ENCODE measurements around the gene CCDC150. TPM values are rescaled to one million over a fixed set of nuclear protein-coding genes. Genes with fewer than 3 reads are reported as not detected.
A peak's percentile ranks its signal among the peaks of the same experiment; 100 is the strongest.
"Not testable (repeated sequence)": the region's sequence is repeated elsewhere in the genome, so short reads cannot be mapped to it uniquely, and the experiment has no call there.

Gene CCDC150
- total RNA-seq, 1 experiment from 2014 or later: 13.1 TPM

DNA sequence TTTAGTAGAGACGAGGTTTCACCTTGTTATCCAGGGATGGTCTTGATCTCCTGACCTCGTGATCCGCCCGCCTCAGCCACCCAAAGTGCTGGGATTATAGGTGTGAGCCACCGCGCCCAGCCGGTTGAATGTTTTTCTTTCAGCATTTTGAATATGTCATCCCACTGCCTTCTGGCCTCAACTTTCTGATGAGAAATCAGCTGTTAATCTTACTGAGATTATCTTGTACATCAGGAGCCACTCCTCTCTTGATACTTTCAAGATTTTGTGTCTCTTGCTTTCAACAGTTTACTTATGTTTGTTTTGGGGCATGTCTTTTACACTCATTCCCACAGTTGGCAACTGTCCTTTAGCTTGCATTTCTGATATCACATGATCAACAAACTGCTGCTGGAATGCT is 46.3 kb downstream of the CCDC150 start:
- H3K27me3 ChIP-seq (ENCODE audit: low read length): no peaks in the 10 kb centered on the region
- ChIA-PET CTCF (no interaction called here), POLR2A (ENCODE audit: unreplicated experiment) (no interaction called here)
- no peak overlapping the region for H3K4me2 ChIP-seq (ENCODE audit: low read length)
- no peak for ATAC-seq
- H3K9me2 ChIP-seq (replicated peaks; ENCODE audit: low read length): no peaks in the 10 kb centered on the region
- H3K9ac ChIP-seq (ENCODE audit: low read length): no peak overlapping the region
- no peak overlapping the region for H3K27ac ChIP-seq (ENCODE audit: low read length)
- no peaks in the 10 kb centered on the region for H3F3A ChIP-seq (ENCODE audit: low read length, unreplicated experiment)
- no peak overlapping the region for H3K4me3 ChIP-seq (ENCODE audit: low read length)
- no peaks in the 10 kb centered on the region for H3K4me1 ChIP-seq (ENCODE audit: insufficient read depth, low read length)
- intact Hi-C loops (cut with micrococcal nuclease): no loop called here
- no peaks in the 10 kb centered on the region for H3K79me2 ChIP-seq (ENCODE audit: low read length)
- DNase-seq: no peak
- H2AFZ ChIP-seq (ENCODE audit: low read length): no peak overlapping the region
- no peaks in the 10 kb centered on the region for H4K20me1 ChIP-seq (ENCODE audit: low read length)
- BruUV-seq (replicated peaks): no TSS peak
- H3K9me3 ChIP-seq (ENCODE audit: low read length): 0 out of 2 replicates have a peak, but pooled peaks cover 4% of the 10 kb centered on the region
- H3K36me3 ChIP-seq (ENCODE audit: low read depth, low read length): peaks cover 12% of the 10 kb centered on the region; the same call in 1 of the 2 replicates
- TF ChIP-seq, protein P1, sequence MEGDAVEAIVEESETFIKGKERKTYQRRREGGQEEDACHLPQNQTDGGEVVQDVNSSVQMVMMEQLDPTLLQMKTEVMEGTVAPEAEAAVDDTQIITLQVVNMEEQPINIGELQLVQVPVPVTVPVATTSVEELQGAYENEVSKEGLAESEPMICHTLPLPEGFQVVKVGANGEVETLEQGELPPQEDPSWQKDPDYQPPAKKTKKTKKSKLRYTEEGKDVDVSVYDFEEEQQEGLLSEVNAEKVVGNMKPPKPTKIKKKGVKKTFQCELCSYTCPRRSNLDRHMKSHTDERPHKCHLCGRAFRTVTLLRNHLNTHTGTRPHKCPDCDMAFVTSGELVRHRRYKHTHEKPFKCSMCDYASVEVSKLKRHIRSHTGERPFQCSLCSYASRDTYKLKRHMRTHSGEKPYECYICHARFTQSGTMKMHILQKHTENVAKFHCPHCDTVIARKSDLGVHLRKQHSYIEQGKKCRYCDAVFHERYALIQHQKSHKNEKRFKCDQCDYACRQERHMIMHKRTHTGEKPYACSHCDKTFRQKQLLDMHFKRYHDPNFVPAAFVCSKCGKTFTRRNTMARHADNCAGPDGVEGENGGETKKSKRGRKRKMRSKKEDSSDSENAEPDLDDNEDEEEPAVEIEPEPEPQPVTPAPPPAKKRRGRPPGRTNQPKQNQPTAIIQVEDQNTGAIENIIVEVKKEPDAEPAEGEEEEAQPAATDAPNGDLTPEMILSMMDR (conservative IDR thresholded peaks at IDR 0.05; ENCODE audit: low read depth, low read length): no peak
- TF ChIP-seq EZH2phosphoT487 (IDR thresholded peaks at IDR 0.05; ENCODE audit: borderline replicate concordance, low read length): no peak
- no peak for TF ChIP-seq EZH2 (IDR thresholded peaks at IDR 0.05; ENCODE audit: low read length, unreplicated experiment)

DNA sequence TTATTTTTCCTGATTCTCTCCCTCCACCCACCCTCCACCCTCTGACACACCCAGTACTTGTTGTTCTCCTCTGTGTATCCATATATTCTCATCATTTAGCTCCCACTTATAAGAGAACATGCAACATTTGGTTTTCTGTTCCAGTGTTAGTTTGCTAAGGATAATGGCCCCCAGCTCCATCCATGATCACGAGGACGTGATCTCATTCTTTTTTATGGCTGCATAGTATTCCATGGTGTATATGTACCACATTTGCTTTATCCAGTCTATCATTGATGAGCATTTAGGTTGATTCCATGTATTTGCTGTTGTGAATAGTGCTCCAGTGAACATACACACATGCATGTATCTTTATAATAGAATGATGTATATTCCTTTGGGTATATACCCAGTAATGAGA is 47.2 kb downstream of the CCDC150 start:
- CTCF ChIA-PET; DNase-seq; H2AFZ ChIP-seq (ENCODE audit: low read length); POLR2A ChIA-PET (ENCODE audit: unreplicated experiment); H3K27ac ChIP-seq (ENCODE audit: low read length); H3K4me3 ChIP-seq (ENCODE audit: low read length); ATAC-seq; H3K27me3 ChIP-seq (ENCODE audit: low read length); H3K4me2 ChIP-seq (ENCODE audit: low read length); H3K79me2 ChIP-seq (ENCODE audit: low read length); BruUV-seq (replicated peaks); H3K9ac ChIP-seq (ENCODE audit: low read length); H3K9me3 ChIP-seq (ENCODE audit: low read length); intact Hi-C loops (cut with micrococcal nuclease); H3F3A ChIP-seq (ENCODE audit: low read length, unreplicated experiment); H3K9me2 ChIP-seq (replicated peaks; ENCODE audit: low read length); H4K20me1 ChIP-seq (ENCODE audit: low read length); H3K4me1 ChIP-seq (ENCODE audit: insufficient read depth, low read length): not testable (repeated sequence)
- H3K36me3 ChIP-seq (ENCODE audit: low read depth, low read length): peaks cover 12% of the 10 kb centered on the region; the same call in 1 of the 2 replicates

DNA sequence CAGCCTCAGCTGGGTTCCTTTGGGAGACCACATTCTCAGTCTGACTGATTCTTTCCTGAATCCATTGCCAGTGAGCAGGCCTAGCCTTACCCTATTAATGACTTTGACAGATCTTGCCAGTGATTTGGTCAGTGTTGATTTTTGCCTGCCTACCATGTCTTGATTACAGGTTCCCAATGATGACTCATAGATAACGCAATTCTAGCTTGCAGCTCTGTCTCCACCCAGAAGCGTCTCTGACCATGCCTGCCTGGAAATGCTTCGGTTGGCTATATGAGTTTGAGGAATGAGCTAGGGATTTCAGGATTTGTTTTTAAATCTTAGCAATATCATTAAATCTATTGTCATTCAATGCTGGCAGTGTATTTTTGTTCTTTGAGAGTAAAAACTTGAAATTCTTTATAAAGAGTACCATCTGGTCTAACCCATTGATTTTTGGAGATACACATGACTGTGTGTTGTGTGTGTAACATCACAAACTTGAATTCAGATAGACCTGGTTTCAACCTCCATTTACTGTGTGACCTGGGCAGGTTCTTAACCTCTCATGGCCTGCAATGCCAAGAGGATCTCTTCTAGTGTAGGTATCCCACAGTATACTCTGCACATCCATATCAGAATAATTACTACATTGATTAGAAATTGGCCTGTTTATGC is 57.0 kb downstream of the CCDC150 start:
- intact Hi-C loops (cut with micrococcal nuclease): no loop called here
- Histone ChIP-seq H3K4me2 (ENCODE audit: low read length) (no peak overlapping the region), H3K27me3 (ENCODE audit: low read length) (no peaks in the 10 kb centered on the region), H2AFZ (ENCODE audit: low read length) (no peak overlapping the region), H3K27ac (ENCODE audit: low read length) (no peak overlapping the region), H3K9ac (ENCODE audit: low read length) (no peak overlapping the region), H4K20me1 (ENCODE audit: low read length) (no peaks in the 10 kb centered on the region), H3F3A (ENCODE audit: low read length, unreplicated experiment) (no peaks in the 10 kb centered on the region), H3K36me3 (ENCODE audit: low read depth, low read length) (peaks cover 3% of the 10 kb centered on the region; the same call in 1 of the 2 replicates), H3K4me3 (ENCODE audit: low read length) (no peak overlapping the region), H3K9me3 (ENCODE audit: low read length) (no peaks in the 10 kb centered on the region), H3K79me2 (ENCODE audit: low read length) (no peaks in the 10 kb centered on the region), H3K9me2 (replicated peaks; ENCODE audit: low read length) (no peaks in the 10 kb centered on the region), H3K4me1 (ENCODE audit: insufficient read depth, low read length) (0 out of 2 replicates have a peak, but pooled peaks cover 4% of the 10 kb centered on the region)
- ATAC-seq (peak; percentile 42; the same call in 1 of the 2 replicates), DNase-seq (peak; percentile 38)
- ChIA-PET CTCF (no interaction called here), POLR2A (ENCODE audit: unreplicated experiment) (no interaction called here)
- TF ChIP-seq EZH2phosphoT487 (IDR thresholded peaks at IDR 0.05; ENCODE audit: borderline replicate concordance, low read length): no peak
- TF ChIP-seq, protein P1 (conservative IDR thresholded peaks at IDR 0.05; ENCODE audit: low read depth, low read length): no peak
- TF ChIP-seq EZH2 (IDR thresholded peaks at IDR 0.05; ENCODE audit: low read length, unreplicated experiment): no peak
- no TSS peak for BruUV-seq (replicated peaks)
